Stimulated activated naive CD8-positive, alpha-beta T cell treated with anti-CD3 and anti-CD28 coated beads, Interleukin-15, Interleukin-2, amounts not matched to agents 100 ng/mL and 50 ng/mL, for 24 hours (primary cell): ENCODE results near the gene GABPB1.

Experiments used
- H3K27ac Mint-ChIP-seq: one replicate; pipeline ENCODE4 v1.8.0; 2021; ENCODE audit warnings: mild to moderate bottlenecking, mixed read lengths
- H3K27me3 Mint-ChIP-seq: one replicate; pipeline ENCODE4 v1.8.0; 2021; ENCODE audit warnings: mixed read lengths
- H3K36me3 Mint-ChIP-seq: one replicate; pipeline ENCODE4 v1.8.0; 2021; ENCODE audit warnings: low read depth, mixed read lengths
- H3K4me1 Mint-ChIP-seq: one replicate; pipeline ENCODE4 v1.8.0; 2021; ENCODE audit warnings: low read depth, mixed read lengths
- H3K4me3 Mint-ChIP-seq: one replicate; pipeline ENCODE4 v1.8.0; 2021; ENCODE audit warnings: mild to moderate bottlenecking, mixed read lengths
- H3K9me3 Mint-ChIP-seq: one replicate; pipeline ENCODE4 v1.8.0; 2021; ENCODE audit warnings: mixed read lengths

Gene GABPB1

DNA sequence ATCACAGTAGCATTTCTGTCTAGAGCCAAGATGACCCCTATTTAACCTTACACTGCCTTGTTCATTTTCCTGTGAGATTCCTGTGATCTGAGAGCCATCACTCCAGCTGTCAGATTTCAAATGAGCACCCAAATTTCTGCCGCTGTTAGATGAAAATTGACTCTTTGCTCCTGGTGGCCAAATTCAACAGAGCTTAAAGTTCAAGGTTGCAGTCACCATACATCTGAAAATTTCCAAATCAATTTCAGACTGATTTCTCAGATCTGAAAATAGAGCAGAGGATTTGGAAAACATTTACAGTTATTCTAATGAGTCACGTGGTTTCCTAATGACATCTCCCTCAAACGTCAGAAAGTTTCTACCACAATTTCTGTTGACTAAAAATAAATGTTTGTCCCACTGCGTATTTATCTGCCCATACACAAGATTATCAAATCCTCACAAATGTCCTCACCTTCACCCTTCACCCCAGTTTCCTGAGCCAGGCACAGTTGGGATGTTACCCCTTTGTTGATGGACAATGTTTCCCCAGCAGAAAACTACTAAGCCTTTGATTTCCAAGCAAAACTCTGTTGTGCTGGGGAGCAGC is 105.9 kb downstream of the GABPB1 start:
- peaks cover 5% of the 10 kb centered on the region for H3K27me3 Mint-ChIP-seq
- H3K27ac Mint-ChIP-seq, result peak overlapping the region; percentile 97
- H3K4me3 Mint-ChIP-seq, result peak overlapping the region; percentile 78
- H3K9me3 Mint-ChIP-seq, result no peaks in the 10 kb centered on the region
- H3K4me1 Mint-ChIP-seq, result peaks cover 36% of the 10 kb centered on the region
- peaks cover 3% of the 10 kb centered on the region for H3K36me3 Mint-ChIP-seq

DNA sequence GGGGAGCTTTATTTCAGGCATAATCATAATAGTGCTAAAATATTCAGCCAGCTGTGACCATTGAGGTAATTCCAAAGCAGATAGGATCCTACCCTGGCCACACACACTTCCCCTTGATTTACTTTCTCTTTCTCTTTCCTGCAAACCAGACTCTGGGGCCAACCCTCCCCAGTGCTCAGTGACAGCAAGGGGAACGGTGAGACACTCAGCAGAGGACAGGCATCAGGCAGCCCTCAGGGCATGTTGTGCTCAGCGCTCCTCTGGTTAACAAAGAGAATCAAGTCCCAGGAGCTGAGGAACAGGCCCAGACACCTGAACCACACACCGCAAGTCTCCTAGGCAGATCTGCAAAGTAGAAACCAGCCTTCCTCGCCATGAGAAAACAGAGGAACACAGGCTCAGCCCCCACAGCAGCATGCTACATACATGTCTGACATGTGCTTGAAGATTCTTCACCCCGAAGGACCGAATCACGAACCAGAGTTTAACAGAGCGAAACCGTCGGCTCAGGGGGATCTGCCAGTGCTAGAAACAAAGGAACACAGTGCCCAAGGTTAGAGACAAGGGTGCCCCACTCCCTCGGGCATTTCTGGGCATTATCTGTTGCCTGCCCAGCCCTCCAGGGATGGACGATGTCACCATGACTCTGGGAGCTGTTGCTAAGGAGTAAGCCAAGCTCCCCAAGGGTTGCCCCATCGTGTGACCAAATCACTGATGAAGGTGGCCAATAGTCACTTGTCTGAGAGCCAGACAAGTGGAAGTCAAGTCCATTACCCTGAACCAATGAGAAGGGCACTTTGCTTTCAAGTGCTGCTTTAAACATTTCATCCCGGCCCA is 107.0 kb downstream of the GABPB1 start:
- H3K4me3 Mint-ChIP-seq, result peak overlapping the region; percentile 78
- H3K4me1 Mint-ChIP-seq, result peaks cover 36% of the 10 kb centered on the region
- H3K27ac Mint-ChIP-seq, result peak overlapping the region; percentile 97
- no peaks in the 10 kb centered on the region for H3K9me3 Mint-ChIP-seq
- peaks cover 3% of the 10 kb centered on the region for H3K36me3 Mint-ChIP-seq
- H3K27me3 Mint-ChIP-seq, result peaks cover 5% of the 10 kb centered on the region

DNA sequence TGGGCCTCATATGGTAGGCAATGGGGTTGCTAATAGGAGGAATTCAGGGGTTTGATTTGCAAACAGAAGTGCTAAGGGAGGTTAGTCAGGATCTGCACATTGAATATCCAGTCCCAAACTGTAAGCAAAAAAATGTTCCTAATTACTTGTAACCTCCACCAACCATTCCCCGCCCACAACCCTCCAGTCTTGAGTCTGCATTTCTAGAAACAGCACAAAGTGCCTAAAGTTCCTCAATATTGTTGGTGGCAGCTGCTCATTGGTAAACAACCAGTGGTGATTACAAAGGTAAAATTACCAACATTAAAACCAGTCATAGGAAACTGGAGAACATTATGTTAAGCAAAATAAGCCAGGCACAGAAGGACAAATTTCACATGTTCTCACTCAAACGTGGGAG is 108.4 kb downstream of the GABPB1 start:
- no peak overlapping the region for H3K4me3 Mint-ChIP-seq
- no peak overlapping the region for H3K27ac Mint-ChIP-seq
- peaks cover 43% of the 10 kb centered on the region for H3K4me1 Mint-ChIP-seq
- no peaks in the 10 kb centered on the region for H3K9me3 Mint-ChIP-seq
- H3K36me3 Mint-ChIP-seq, result peaks cover 3% of the 10 kb centered on the region
- H3K27me3 Mint-ChIP-seq, result peaks cover 5% of the 10 kb centered on the region

DNA sequence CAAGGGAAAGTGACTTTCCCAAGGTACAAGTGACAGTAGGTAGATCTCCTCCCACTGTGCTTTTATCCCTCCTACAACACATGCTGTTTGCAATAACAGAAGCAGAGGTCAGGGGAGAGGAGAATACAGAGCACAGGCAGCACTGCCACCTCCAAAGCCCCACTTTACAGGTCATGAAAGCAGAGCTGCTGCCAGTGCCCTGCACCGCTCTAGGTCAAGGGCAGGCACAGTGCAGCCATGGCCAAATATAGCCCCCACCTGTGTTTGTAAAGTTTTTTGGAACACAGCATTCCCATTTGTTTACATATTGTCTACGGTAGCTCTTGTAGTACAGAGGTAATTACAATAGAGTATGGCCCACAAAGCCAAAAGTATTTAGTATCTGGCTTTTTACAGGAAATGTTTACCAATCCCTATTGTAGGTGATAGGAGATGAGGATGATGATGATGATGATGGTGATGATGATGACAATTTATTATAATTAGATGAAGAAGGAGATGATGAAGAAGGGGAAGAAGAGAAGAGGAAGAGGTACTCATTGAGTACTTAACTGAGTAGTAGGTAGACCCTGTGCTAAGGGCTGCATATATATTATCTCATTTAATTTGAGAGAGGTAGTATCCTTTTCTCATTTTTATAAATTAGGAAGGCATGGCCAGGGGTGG is 109.9 kb downstream of the GABPB1 start:
- H3K9me3 Mint-ChIP-seq, result no peaks in the 10 kb centered on the region
- peaks cover 52% of the 10 kb centered on the region for H3K4me1 Mint-ChIP-seq
- H3K27me3 Mint-ChIP-seq, result no peaks in the 10 kb centered on the region
- H3K27ac Mint-ChIP-seq, result no peak overlapping the region
- H3K36me3 Mint-ChIP-seq, result peaks cover 3% of the 10 kb centered on the region
- H3K4me3 Mint-ChIP-seq, result no peak overlapping the region

DNA sequence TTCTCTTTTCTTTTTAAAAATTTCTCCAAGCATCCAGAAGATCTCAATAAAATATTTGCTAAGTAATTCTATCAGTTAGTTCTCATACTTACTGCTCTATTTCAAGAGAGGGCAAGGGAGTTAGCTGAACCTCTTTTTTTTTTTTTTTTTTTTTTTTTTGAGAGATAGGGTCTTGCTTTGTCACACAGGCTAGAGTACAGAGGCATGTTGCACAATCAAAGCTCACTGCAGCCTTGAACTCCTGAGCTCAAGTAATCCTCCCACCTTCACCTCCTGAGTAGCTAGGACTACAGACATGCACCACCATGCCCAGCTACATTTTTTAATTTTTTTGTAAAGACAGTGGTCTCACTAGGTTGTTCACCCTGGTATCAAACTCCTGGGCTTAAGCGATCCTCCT is 110.8 kb downstream of the GABPB1 start:
- Mint-ChIP-seq H3K27me3 (no peaks in the 10 kb centered on the region), H3K4me3 (no peak overlapping the region), H3K27ac (no peak overlapping the region), H3K9me3 (no peaks in the 10 kb centered on the region), H3K4me1 (peaks cover 45% of the 10 kb centered on the region), H3K36me3 (peaks cover 3% of the 10 kb centered on the region)

DNA sequence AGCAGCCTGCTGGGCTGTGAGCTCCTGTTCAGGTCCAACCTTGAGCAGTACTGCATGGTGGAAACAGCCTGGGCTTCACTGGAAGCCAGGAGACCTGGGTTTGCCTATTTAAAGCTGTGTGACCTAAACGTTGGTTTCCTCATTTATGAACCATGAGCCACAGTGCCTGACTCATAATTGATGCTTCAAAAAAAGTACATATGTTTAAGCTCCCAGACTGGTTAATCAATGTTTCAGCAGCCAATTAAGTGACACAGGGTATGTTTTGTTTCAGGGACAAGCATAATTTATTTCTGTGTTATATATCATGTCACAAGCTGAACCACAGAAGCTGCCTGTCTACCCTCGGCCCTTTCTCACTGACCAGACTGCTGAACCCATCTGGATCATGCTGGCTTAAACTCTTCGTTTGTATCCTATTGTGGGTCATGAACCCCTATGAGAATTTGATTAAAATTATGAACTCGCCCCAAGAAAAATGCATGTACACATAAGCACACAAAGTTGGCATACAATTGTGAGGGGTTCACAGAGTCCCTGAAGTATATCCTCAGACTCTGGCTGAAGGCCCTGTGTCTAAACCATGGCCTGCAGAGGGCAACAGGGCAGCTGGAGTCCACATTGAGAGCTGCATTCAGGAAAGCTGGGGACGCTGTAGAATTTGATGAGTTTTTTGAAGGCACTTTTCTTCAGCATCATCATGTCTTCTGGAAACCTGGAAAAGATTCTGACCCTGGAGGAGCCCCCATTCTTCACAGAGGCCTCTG is 113.1 kb downstream of the GABPB1 start:
- Mint-ChIP-seq H3K4me3 (no peak overlapping the region), H3K27ac (peak overlapping the region; percentile 74), H3K4me1 (peaks cover 25% of the 10 kb centered on the region), H3K9me3 (no peaks in the 10 kb centered on the region), H3K27me3 (no peaks in the 10 kb centered on the region), H3K36me3 (no peaks in the 10 kb centered on the region)

DNA sequence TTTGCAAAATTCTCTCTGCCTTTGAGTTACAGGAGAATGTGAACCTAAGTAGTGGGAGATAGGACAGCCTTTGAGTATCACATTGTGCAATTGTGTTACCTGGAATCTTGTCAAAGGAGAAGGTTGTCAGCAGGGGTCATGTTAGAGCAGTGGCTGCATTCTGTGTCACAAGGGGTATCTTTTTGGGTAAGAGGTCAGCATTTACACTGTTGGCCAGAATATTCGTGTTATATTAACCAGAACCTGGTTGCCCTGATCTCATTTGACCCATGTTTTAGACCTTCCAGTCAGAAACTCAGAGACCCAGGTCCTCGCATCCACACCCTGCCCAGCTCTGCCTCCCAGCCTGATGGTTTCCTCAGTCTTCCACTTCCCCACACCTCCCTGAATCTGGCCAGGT is 116.7 kb downstream of the GABPB1 start:
- H3K27ac Mint-ChIP-seq, result peak overlapping the region; percentile 28
- H3K9me3 Mint-ChIP-seq, result no peaks in the 10 kb centered on the region
- H3K36me3 Mint-ChIP-seq, result no peaks in the 10 kb centered on the region
- no peaks in the 10 kb centered on the region for H3K27me3 Mint-ChIP-seq
- no peak overlapping the region for H3K4me3 Mint-ChIP-seq
- peaks cover 16% of the 10 kb centered on the region for H3K4me1 Mint-ChIP-seq

DNA sequence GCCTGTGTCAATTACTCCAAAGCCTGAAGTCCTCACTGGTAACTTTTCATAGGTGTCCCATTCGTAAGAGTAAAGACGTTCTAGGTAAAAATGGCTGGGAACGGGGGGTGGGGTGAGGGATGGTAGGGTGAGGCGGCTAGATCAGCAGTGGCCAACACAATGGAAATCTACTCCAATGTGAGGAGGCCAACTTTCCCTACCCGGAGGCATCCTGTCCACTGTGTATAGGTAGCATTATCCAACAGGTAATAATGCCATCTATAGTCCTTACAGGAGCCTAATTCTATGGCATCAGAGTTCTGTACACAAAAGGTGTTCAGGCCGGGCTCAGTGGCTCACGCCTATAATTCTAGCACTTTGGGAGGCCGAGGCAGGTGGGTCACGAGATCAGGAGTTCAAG is 118.6 kb downstream of the GABPB1 start:
- no peaks in the 10 kb centered on the region for H3K27me3 Mint-ChIP-seq
- H3K9me3 Mint-ChIP-seq, result no peaks in the 10 kb centered on the region
- H3K36me3 Mint-ChIP-seq, result peaks cover 2% of the 10 kb centered on the region
- peaks cover 7% of the 10 kb centered on the region for H3K4me1 Mint-ChIP-seq
- H3K27ac Mint-ChIP-seq, result no peak overlapping the region
- H3K4me3 Mint-ChIP-seq, result no peak overlapping the region

DNA sequence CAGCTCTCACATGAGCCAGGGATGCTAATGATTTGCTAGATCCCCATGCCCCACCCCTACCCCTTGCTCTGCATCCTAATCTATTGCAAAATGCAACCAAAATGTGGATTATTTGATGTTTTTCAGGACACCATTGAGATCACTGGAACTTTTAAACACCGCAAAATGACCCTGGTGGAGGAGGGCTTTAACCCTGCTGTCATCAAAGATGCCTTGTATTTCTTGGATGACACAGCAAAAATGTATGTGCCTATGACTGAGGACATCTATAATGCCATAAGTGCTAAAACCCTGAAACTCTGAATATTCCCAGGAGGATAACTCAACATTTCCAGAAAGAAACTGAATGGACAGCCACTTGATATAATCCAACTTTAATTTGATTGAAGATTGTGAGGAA is 119.2 kb downstream of the GABPB1 start:
- Mint-ChIP-seq H3K27me3 (no peaks in the 10 kb centered on the region), H3K4me3 (no peak overlapping the region), H3K4me1 (peaks cover under 1% of the 10 kb centered on the region), H3K9me3 (no peaks in the 10 kb centered on the region), H3K27ac (no peak overlapping the region), H3K36me3 (peaks cover 3% of the 10 kb centered on the region)

DNA sequence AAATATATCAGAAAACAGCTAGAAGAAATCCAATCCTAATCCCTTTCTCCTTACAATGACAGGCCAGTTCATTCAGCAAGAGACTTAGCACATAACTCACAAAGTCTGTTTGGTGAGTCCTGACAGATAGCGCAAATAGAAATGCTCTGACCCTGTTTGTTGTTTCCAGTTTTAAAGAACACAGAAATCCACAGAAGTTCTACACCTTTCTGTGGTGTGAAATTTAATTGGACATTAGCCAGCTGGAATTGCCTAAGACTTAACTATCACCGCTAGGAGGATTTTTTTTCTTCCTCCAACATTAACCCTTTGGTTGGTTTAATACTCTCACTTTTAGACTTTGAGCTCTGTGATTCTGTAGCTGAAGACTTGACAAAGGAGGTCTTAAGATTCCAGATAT is 120.2 kb downstream of the GABPB1 start:
- Mint-ChIP-seq H3K4me3 (no peak overlapping the region), H3K27me3 (no peaks in the 10 kb centered on the region), H3K36me3 (peaks cover 3% of the 10 kb centered on the region), H3K27ac (no peak overlapping the region), H3K9me3 (no peaks in the 10 kb centered on the region), H3K4me1 (no peaks in the 10 kb centered on the region)

DNA sequence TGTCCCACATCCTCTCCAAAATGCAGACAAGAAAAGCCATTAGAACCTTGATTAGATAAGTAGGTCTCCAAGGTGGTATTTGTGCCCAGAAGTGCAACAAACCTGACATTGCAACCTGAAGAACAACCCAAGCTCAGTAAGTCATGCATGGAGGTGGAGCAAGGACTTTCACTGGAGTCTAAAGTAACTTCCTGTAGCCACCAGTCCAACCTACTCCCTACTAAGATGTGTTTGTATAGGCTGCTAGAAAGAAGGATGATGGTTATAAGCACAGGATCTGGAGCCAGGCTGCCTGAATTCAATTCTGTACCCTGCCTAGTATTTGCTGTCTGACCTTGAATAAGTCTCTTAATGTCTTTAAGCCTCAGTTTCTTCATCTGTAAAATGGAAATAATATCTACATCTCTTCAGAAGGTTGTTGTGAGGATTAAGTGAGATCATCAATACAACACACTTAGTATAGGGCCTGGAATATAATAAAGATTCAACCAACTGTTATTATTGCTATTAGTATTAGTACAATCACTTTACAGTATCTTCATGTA is 121.7 kb downstream of the GABPB1 start:
- Mint-ChIP-seq H3K9me3 (no peaks in the 10 kb centered on the region), H3K36me3 (peaks cover 13% of the 10 kb centered on the region), H3K27ac (no peak overlapping the region), H3K4me1 (no peaks in the 10 kb centered on the region), H3K27me3 (no peaks in the 10 kb centered on the region), H3K4me3 (no peak overlapping the region)

DNA sequence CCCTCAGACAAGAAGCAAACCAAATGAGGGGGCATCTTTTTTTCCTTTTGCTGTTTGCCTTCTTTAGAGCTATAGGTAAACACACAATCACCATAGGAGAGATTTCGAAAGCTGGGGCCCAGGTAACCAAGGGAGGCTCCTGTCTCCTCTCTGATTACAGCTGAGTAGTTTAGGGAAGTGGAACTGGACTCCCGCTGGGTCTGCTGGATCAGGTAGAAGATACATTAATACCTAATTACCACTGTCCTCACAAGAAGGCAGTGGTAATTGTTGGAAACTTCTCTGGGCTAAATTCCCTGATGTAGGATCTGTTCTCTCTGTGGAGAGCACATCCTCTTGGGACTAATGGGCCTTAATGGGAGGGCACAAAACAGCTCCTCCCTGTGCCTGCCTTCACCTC is 122.2 kb downstream of the GABPB1 start:
- Mint-ChIP-seq H3K27ac (no peak overlapping the region), H3K4me1 (no peaks in the 10 kb centered on the region), H3K27me3 (no peaks in the 10 kb centered on the region), H3K36me3 (peaks cover 13% of the 10 kb centered on the region), H3K9me3 (no peaks in the 10 kb centered on the region), H3K4me3 (no peak overlapping the region)

DNA sequence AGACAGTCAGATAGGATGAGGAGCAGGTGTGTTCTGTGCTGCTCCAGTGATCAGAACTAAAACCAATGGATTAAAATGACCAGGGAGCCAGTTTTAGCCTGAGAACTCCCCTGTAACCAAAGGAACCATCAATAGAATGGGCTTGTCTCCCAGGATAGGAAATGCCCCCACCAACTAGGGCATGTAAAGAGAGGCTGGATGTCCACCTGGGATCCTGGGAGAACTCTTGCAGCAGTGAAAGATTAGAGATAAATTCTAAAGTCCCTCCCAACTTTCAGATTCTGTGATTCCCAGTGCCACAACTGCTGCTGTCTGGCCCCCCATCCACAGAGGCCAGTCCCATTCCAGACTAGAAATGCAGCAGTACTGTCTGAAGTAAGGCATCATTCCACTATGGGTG is 123.2 kb downstream of the GABPB1 start:
- no peaks in the 10 kb centered on the region for H3K9me3 Mint-ChIP-seq
- H3K4me3 Mint-ChIP-seq, result no peak overlapping the region
- no peak overlapping the region for H3K27ac Mint-ChIP-seq
- H3K27me3 Mint-ChIP-seq, result no peaks in the 10 kb centered on the region
- H3K36me3 Mint-ChIP-seq, result peaks cover 13% of the 10 kb centered on the region
- H3K4me1 Mint-ChIP-seq, result no peaks in the 10 kb centered on the region

DNA sequence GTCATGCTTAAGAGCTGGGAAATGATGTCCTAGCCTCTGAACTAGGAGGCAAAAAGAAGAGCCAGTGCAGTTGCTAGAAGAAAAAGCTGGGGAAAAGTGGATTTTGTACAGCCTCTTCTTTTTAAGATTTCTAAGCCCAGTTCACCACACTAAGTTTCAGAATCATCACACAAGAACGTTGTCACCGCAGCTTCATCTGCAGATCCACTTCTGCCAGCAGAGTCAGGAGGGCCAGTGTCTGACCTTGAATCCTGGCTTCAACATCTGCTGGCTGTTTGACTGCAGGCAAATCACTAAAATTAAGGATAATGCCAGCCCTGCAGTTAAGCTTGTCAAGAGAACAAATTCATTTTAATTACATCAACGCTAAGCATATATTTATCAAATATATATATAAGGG is 125.7 kb downstream of the GABPB1 start:
- Mint-ChIP-seq H3K36me3 (peaks cover 13% of the 10 kb centered on the region), H3K27me3 (no peaks in the 10 kb centered on the region), H3K9me3 (no peaks in the 10 kb centered on the region), H3K27ac (no peak overlapping the region), H3K4me1 (no peaks in the 10 kb centered on the region), H3K4me3 (no peak overlapping the region)

DNA sequence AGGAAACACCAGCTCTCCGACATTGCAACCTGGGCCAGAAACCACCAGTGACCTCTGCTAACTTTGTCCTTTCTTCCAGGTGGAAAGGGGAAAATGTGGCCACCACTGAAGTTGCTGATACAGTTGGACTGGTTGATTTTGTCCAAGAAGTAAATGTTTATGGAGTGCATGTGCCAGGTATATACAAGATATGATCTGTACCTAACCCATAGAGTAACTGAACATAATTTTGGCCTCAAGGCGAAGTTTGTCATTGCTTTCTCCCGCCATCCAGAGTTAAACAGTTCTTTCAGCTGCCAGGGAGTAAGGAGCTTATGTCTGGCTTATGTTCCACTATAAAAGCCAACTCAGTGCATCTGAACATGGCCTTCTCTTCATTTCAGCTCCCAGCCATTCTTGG is 126.1 kb downstream of the GABPB1 start:
- H3K27me3 Mint-ChIP-seq, result no peaks in the 10 kb centered on the region
- H3K4me3 Mint-ChIP-seq, result no peak overlapping the region
- peaks cover 13% of the 10 kb centered on the region for H3K36me3 Mint-ChIP-seq
- no peaks in the 10 kb centered on the region for H3K9me3 Mint-ChIP-seq
- no peaks in the 10 kb centered on the region for H3K4me1 Mint-ChIP-seq
- H3K27ac Mint-ChIP-seq, result no peak overlapping the region
